H9 (cell line): ENCODE results near the gene LAMB4. TPM values are rescaled to one million over a fixed set of nuclear protein-coding genes. Genes with fewer than 3 reads are reported as not detected.

ENCODE experiments used
- DNase-seq: peaks from one replicate; pipeline ENCODE4 v3.0.0-alpha.2; 2017
- H2AFZ ChIP-seq: one replicate; pipeline ENCODE4 v1.6.1; 2013; ENCODE audit warnings: mild to moderate bottlenecking, low read length, control low read depth, moderate library complexity
- H2AK5ac ChIP-seq: 2 replicates; pipeline ENCODE4 v1.6.1; 2013; ENCODE audit warnings: low read length, control low read depth, mixed read lengths; ENCODE audit not compliant: insufficient read length
- H2BK120ac ChIP-seq: one replicate; pipeline ENCODE4 v1.6.1; 2013; ENCODE audit warnings: low read depth, mild to moderate bottlenecking, low read length, control low read depth, inconsistent platforms; ENCODE audit not compliant: poor library complexity, severe bottlenecking
- H2BK12ac ChIP-seq: 2 replicates; pipeline ENCODE4 v1.6.1; 2013; ENCODE audit warnings: low read length, control low read depth, mixed read lengths, low read depth; ENCODE audit not compliant: insufficient read length
- H2BK15ac ChIP-seq: 2 replicates; pipeline ENCODE4 v1.6.1; 2013; ENCODE audit warnings: low read depth, low read length, control low read depth
- H2BK20ac ChIP-seq: one replicate; pipeline ENCODE4 v1.6.1; 2013; ENCODE audit warnings: low read depth, mild to moderate bottlenecking, low read length, control low read depth, inconsistent platforms; ENCODE audit not compliant: poor library complexity, severe bottlenecking
- H2BK5ac ChIP-seq: 2 replicates; pipeline ENCODE4 v1.6.1; 2013; ENCODE audit warnings: low read length, control low read depth, mixed read lengths; ENCODE audit not compliant: insufficient read length
- H3K14ac ChIP-seq: 2 replicates; pipeline ENCODE4 v1.6.1; 2013; ENCODE audit warnings: low read length, control low read depth; ENCODE audit not compliant: insufficient read depth
- H3K18ac ChIP-seq: 2 replicates; pipeline ENCODE4 v1.6.1; 2013; ENCODE audit warnings: low read depth, mild to moderate bottlenecking, mixed read lengths, low read length, control low read depth; ENCODE audit not compliant: insufficient read length
- H3K23ac ChIP-seq: 2 replicates; pipeline ENCODE4 v1.6.1; 2013; ENCODE audit warnings: low read length, control low read depth, mixed read lengths, low read depth; ENCODE audit not compliant: insufficient read length
- H3K23me2 ChIP-seq: 2 replicates; pipeline ENCODE4 v1.6.1; 2013; ENCODE audit warnings: low read depth, mild to moderate bottlenecking, mixed read lengths, low read length, control low read depth; ENCODE audit not compliant: insufficient read length, poor library complexity, severe bottlenecking
- H3K27ac ChIP-seq: 2 replicates; pipeline ENCODE4 v1.5.1; 2013; ENCODE audit warnings: low read length, control low read depth, mixed read lengths, low read depth; ENCODE audit not compliant: insufficient read length
- H3K27me3 ChIP-seq: 2 replicates; pipeline ENCODE4 v1.6.1; 2013; ENCODE audit warnings: low read length, control low read depth, inconsistent platforms; ENCODE audit not compliant: insufficient read depth
- H3K4ac ChIP-seq: 2 replicates; pipeline ENCODE4 v1.6.1; 2013; ENCODE audit warnings: low read depth, mild to moderate bottlenecking, control low read depth, inconsistent platforms, low read length, moderate library complexity
- H3K4me1 ChIP-seq: 2 replicates; pipeline ENCODE4 v1.6.1; 2013; ENCODE audit warnings: low read length, control low read depth, inconsistent platforms; ENCODE audit not compliant: insufficient read depth
- H3K4me2 ChIP-seq: 2 replicates; pipeline ENCODE4 v1.6.1; 2013; ENCODE audit warnings: low read length, control low read depth, mixed read lengths; ENCODE audit not compliant: insufficient read length, insufficient read depth
- H3K56ac ChIP-seq: 2 replicates; pipeline ENCODE4 v1.6.1; 2013; ENCODE audit warnings: low read depth, mild to moderate bottlenecking, mixed read lengths, low read length, control low read depth; ENCODE audit not compliant: insufficient read length
- H3K79me1 ChIP-seq: 2 replicates; pipeline ENCODE4 v1.6.1; 2013; ENCODE audit warnings: low read depth, mild to moderate bottlenecking, moderate library complexity, low read length, control low read depth, inconsistent platforms; ENCODE audit not compliant: insufficient read depth, poor library complexity, severe bottlenecking
- H3K79me2 ChIP-seq: 2 replicates; pipeline ENCODE4 v1.6.1; 2013; ENCODE audit warnings: low read length, control low read depth, inconsistent platforms; ENCODE audit not compliant: insufficient read depth
- H3K9ac ChIP-seq: 2 replicates; pipeline ENCODE4 v1.6.1; 2013; ENCODE audit warnings: low read length, control low read depth, mixed read lengths; ENCODE audit not compliant: insufficient read length; ENCODE audit errors: extremely low read depth
- H3K9me3 ChIP-seq: one replicate; pipeline ENCODE4 v1.6.1; 2013; ENCODE audit warnings: low read depth, low read length, inconsistent platforms; ENCODE audit not compliant: control insufficient read depth
- H3T11ph ChIP-seq: one replicate; pipeline ENCODE4 v1.6.1; 2013; ENCODE audit warnings: mild to moderate bottlenecking, low read length, control low read depth, inconsistent platforms
- H4K20me1 ChIP-seq: one replicate; pipeline ENCODE4 v1.6.1; 2013; ENCODE audit not compliant: control insufficient read depth, insufficient read length, insufficient read depth
- H4K5ac ChIP-seq: 2 replicates; pipeline ENCODE4 v1.6.1; 2013; ENCODE audit warnings: low read depth, mild to moderate bottlenecking, mixed read lengths, low read length, control low read depth; ENCODE audit not compliant: insufficient read length
- H4K8ac ChIP-seq: replicated peaks from 2 replicates; pipeline ENCODE4 v1.6.1; 2013; ENCODE audit warnings: low read length, control low read depth, mixed read lengths, low read depth; ENCODE audit not compliant: insufficient read length
- H4K91ac ChIP-seq: 2 replicates; pipeline ENCODE4 v1.6.1; 2013; ENCODE audit warnings: low read depth, mild to moderate bottlenecking, moderate library complexity, mixed read lengths, low read length, control low read depth; ENCODE audit not compliant: insufficient read length
- H3K27ac Mint-ChIP-seq, 3 experiments: 2 replicates in 2 of 3; 3 replicates in 1 of 3; pipeline ENCODE4 v1.8.0; 2020 to 2021; ENCODE audit warnings: mixed read lengths in 3 of 3, mild to moderate bottlenecking in 1 of 3, moderate library complexity in 1 of 3
- H3K27me3 Mint-ChIP-seq: 2 replicates; pipeline ENCODE4 v1.8.0; 2021; ENCODE audit warnings: low read depth, mild to moderate bottlenecking, moderate library complexity, mixed read lengths
- H3K36me3 Mint-ChIP-seq, 3 experiments: 2 replicates in 2 of 3; 3 replicates in 1 of 3; pipeline ENCODE4 v1.8.0; 2020 to 2021; ENCODE audit warnings: low read depth in 3 of 3, mixed read lengths in 3 of 3; ENCODE audit not compliant: insufficient read depth in 1 of 3
- H3K4me1 Mint-ChIP-seq, 2 experiments: 2 replicates each; pipeline ENCODE4 v1.8.0; 2020; ENCODE audit warnings: mixed read lengths in 2 of 2
- H3K4me3 Mint-ChIP-seq, 2 experiments: 2 replicates in 1 of 2; 3 replicates in 1 of 2; pipeline ENCODE4 v1.8.0; 2020 to 2021; ENCODE audit warnings: mild to moderate bottlenecking in 2 of 2, mixed read lengths in 2 of 2, moderate library complexity in 1 of 2
- H3K9me3 Mint-ChIP-seq, 2 experiments: 2 replicates in 1 of 2; 3 replicates in 1 of 2; pipeline ENCODE4 v1.8.0; 2020; ENCODE audit warnings: mild to moderate bottlenecking in 2 of 2, mixed read lengths in 2 of 2, moderate library complexity in 1 of 2
- CTCF ChIP-seq: fragments of 200-600 bp; sonication (generic); conservative IDR thresholded peaks from 3 replicates; pipeline ENCODE4 v1.8.0; 2021; ENCODE audit warnings: antibody characterized with exemption, mild to moderate bottlenecking
- WGBS: extraction: QIAGEN DNeasy Blood & Tissue Kit; methylation state at CpG from one replicate; pipeline ENCODE4 v1.1.7; 2013; ENCODE audit warnings: missing lambda C conversion rate, low lambda C conversion rate, mixed read lengths; ENCODE audit not compliant: insufficient read length; ENCODE audit errors: extremely low coverage; 5-methylcytosine and 5-hydroxymethylcytosine counted together
- total RNA-seq: library from RNA; stranded (reverse); gene quantifications from 2 replicates; pipeline ENCODE4 v1.2.1, GENCODE V29; 2021

The LAMB4 gene
- total RNA-seq, 1 experiment from 2014 or later = not detected

- Histone ChIP-seq H3T11ph (no peak overlapping the region), H3K14ac (no peak overlapping the region), H2BK120ac (no peak overlapping the region), H2BK5ac (no peak overlapping the region), H2AK5ac (no peak overlapping the region), H3K4me2 (no peak overlapping the region), H4K91ac (no peak overlapping the region), H3K56ac (no peak overlapping the region), H2BK15ac (no peak overlapping the region), H3K79me1 (no peaks in the 10 kb centered on the region), H3K9ac (no peak overlapping the region), H4K8ac (no peak overlapping the region), H3K27me3 (no peaks in the 10 kb centered on the region), H4K5ac (no peak overlapping the region), H3K4ac (no peak overlapping the region), H2AFZ (no peak overlapping the region), H3K27ac (no peak overlapping the region), H3K9me3 (no peaks in the 10 kb centered on the region), H3K18ac (no peak overlapping the region), H3K4me1 (0 out of 2 replicates have a peak, but pooled peaks cover 2% of the 10 kb centered on the region), H3K23ac (no peak overlapping the region), H2BK12ac (no peak overlapping the region), H2BK20ac (no peak overlapping the region), H4K20me1 (no peaks in the 10 kb centered on the region), H3K23me2 (no peaks in the 10 kb centered on the region), H3K79me2 (no peaks in the 10 kb centered on the region)
- Mint-ChIP-seq H3K27me3 (no peaks in the 10 kb centered on the region), H3K4me3 (no peak overlapping the region), H3K4me1 (peaks cover 4 to 5% of the 10 kb centered on the region in 2 experiments), H3K27ac (no peak overlapping the region), H3K36me3 (no peaks in the 10 kb centered on the region), H3K9me3 (no peaks in the 10 kb centered on the region)
- DNase-seq = no peak
- TF ChIP-seq CTCF = no peak
- no CpG with 5 or more reads among the region's 1 CpG for WGBS
Observed at GRCh38 chr7:108158776-108159175, 28.6 kb upstream of the LAMB4 start.
